Skeletal muscle tissue (tissue), 4 donors: Measurements from ENCODE around the gene UCK2. TPM values are rescaled to one million over a fixed set of nuclear protein-coding genes. Genes with fewer than 3 reads are reported as not detected.
A peak's percentile ranks its signal among the peaks of the same experiment; 100 is the strongest.
"Not testable (repeated sequence)": the region's sequence is repeated elsewhere in the genome, so short reads cannot be mapped to it uniquely, and the experiment has no call there.

Experiments used
- H3K27ac ChIP-seq: one replicate; pipeline ENCODE4 v1.7.0; 2013; ENCODE audit warnings: mild to moderate bottlenecking, low read depth, low read length, inconsistent platforms
- H3K27me3 ChIP-seq, 3 donors: one replicate each; pipeline ENCODE4 v1.7.0; 2013; ENCODE audit warnings: low read length in 3 of 3; ENCODE audit not compliant: control insufficient read depth in 3 of 3, insufficient read depth in 3 of 3
- H3K36me3 ChIP-seq, 3 donors: one replicate each; pipeline ENCODE4 v1.7.0; 2013; ENCODE audit warnings: low read length in 3 of 3; ENCODE audit not compliant: control insufficient read depth in 3 of 3, insufficient read depth in 3 of 3
- H3K4me1 ChIP-seq, 3 donors: one replicate each; pipeline ENCODE4 v1.7.0; 2013; ENCODE audit warnings: low read length in 3 of 3, mild to moderate bottlenecking in 3 of 3; ENCODE audit not compliant: control insufficient read depth in 3 of 3, insufficient read depth in 3 of 3
- H3K4me3 ChIP-seq, 3 donors: one replicate each; pipeline ENCODE4 v1.7.0; 2013; ENCODE audit warnings: low read length in 3 of 3
- H3K9ac ChIP-seq, 3 donors: one replicate each; pipeline ENCODE4 v1.7.0; 2013; ENCODE audit warnings: low read length in 3 of 3, mild to moderate bottlenecking in 3 of 3, moderate library complexity in 2 of 3, low read depth in 1 of 3
- H3K9me3 ChIP-seq, 3 donors: one replicate each; pipeline ENCODE4 v1.7.0; 2013; ENCODE audit warnings: low read length in 3 of 3; ENCODE audit not compliant: control insufficient read depth in 3 of 3
- total RNA-seq: library from RNA; depleted of rRNA; stranded (reverse); fragments of >200 nt; gene quantifications from one replicate; pipeline ENCODE4 v1.2.3, GENCODE V29; 2014
- donor health status: Osteomylitis.

The UCK2 gene
- total RNA-seq, result 26.1 TPM

DNA sequence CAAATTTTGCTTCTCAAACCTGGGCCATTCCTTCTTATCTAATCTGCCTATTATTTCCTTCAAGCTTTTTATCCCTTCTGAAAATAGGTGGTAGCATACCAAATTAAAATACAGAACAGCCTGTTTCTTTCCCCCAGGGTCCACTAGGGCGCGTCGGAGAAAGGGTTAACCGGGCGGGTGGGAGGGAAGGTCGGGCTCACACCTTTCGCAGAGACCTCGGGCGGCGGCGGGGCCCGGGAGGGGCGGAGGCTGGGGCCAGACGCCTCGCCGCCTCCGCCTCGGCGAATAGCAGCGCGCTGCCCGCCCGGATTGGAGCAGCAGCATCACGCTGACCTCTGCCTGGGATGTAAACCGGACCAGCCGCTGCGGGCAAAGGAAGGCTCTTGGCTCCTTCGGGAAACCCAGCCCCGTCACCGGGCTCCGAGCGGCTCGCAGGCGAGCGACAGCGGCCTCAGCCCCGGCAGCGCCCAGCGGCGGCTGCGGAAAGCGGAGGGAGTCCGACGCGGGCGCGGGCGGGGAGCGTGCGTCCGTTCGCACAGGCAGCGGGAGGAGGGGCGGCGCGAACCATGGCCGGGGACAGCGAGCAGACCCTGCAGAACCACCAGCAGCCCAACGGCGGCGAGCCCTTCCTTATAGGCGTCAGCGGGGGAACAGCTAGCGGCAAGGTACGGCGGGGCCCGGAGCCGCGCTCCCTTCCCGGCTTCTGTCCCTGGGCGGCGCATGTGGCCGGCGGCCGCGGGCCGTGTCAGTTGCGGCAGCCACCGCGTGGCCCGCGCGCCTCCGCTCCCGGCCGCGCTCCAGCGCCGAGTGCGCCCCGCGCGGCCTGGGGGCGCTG lies at the start of gene UCK2:
Gene UCK2 (plus strand): TSS at position 347 of the 835 bp plus-strand sequence. CDS start 220 bp downstream, at position 567.
- H3K27ac ChIP-seq, result peak within 1 kb of the TSS; percentile 89
- H3K9ac ChIP-seq, result peak within 1 kb of the TSS; percentile 85 to 90 (median 87)
- H3K4me3 ChIP-seq, result peak within 1 kb of the TSS; percentile 85 to 90 (median 85)
- no peaks in the 10 kb centered on the region for H3K36me3 ChIP-seq
- no peaks in the 10 kb centered on the region for H3K9me3 ChIP-seq
- peaks cover 14 to 19% (median 18%) of the 10 kb centered on the region in 3 donors for H3K4me1 ChIP-seq
- H3K27me3 ChIP-seq, result no peaks in the 10 kb centered on the region

GRCh38 chr1:165778197-165778596 lies 49.2 kb upstream of the UCK2 start:
- H3K9ac ChIP-seq, H3K4me3 ChIP-seq, H3K27me3 ChIP-seq, H3K4me1 ChIP-seq, H3K27ac ChIP-seq, H3K36me3 ChIP-seq, H3K9me3 ChIP-seq: not testable (repeated sequence)

DNA sequence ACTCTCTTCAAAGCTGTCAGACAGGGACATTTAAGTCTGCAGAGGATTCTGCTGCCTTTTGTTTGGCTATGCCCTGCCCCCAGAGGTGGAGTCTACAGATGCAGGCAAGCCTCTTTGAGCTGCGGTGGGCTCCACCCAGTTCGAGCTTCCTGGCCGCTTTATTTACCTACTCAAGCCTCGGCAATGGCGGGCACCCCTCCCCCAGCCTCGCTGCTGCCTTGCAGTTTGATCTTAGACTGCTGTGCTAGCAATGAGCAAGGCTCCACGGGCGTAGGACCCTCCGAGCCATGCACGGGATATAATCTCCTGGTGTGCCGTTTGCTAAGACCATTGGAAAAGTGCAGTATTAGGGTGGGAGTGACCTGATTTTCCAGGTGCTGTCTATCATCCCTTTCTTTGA lies 43.9 kb upstream of the UCK2 start:
- H3K4me3 ChIP-seq, H3K4me1 ChIP-seq, H3K27me3 ChIP-seq, H3K9me3 ChIP-seq, H3K36me3 ChIP-seq, H3K27ac ChIP-seq, H3K9ac ChIP-seq: not testable (repeated sequence)

GRCh38 chr1:165787741-165788140 lies 39.7 kb upstream of the UCK2 start:
- no peaks in the 10 kb centered on the region for H3K4me1 ChIP-seq
- H3K9ac ChIP-seq, result no peak overlapping the region
- H3K36me3 ChIP-seq, result no peaks in the 10 kb centered on the region
- no peaks in the 10 kb centered on the region for H3K9me3 ChIP-seq
- H3K4me3 ChIP-seq, result no peak overlapping the region
- H3K27ac ChIP-seq, result no peak overlapping the region
- no peaks in the 10 kb centered on the region for H3K27me3 ChIP-seq

- no peaks in the 10 kb centered on the region for H3K4me1 ChIP-seq
- no peak overlapping the region for H3K27ac ChIP-seq
- H3K9me3 ChIP-seq, result no peaks in the 10 kb centered on the region
- H3K36me3 ChIP-seq, result no peaks in the 10 kb centered on the region
- no peak overlapping the region for H3K4me3 ChIP-seq
- H3K27me3 ChIP-seq, result peaks cover 0 to 3% (median 0%) of the 10 kb centered on the region in 3 donors
- H3K9ac ChIP-seq, result no peak overlapping the region
Observed at GRCh38 chr1:165793951-165794350, 33.5 kb upstream of the UCK2 start.

- Histone ChIP-seq H3K27me3 (peaks cover 0 to 3% (median 0%) of the 10 kb centered on the region in 3 donors), H3K9ac (no peak overlapping the region), H3K27ac (no peak overlapping the region), H3K9me3 (peaks cover 0 to 3% (median 0%) of the 10 kb centered on the region in 3 donors), H3K4me3 (no peak overlapping the region), H3K36me3 (no peaks in the 10 kb centered on the region), H3K4me1 (no peaks in the 10 kb centered on the region)
Observed at GRCh38 chr1:165795894-165796293, 31.5 kb upstream of the UCK2 start.

DNA sequence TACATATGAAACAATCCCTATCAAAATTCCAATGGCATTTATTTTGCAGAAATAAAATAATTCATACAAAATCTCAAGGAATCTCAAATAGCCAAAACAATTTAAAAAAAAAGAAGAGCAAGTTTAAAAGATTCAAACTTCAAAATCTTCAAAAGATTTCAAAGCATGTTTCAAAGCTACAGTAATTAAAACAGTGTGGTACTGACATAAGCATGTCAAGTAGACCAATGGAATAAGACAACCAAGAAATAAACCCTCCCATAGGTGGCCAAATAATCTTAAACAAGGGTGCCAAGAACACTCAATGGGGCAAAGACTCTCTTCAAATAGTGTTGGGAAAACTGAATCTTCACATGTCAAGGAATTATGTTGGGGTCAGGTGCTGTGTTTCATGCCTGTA lies 28.0 kb upstream of the UCK2 start:
- Histone ChIP-seq H3K9ac (no peak overlapping the region), H3K9me3 (peaks cover 0 to 3% (median 0%) of the 10 kb centered on the region in 3 donors), H3K36me3 (no peaks in the 10 kb centered on the region), H3K27ac (no peak overlapping the region), H3K4me1 (no peaks in the 10 kb centered on the region), H3K27me3 (no peaks in the 10 kb centered on the region), H3K4me3 (no peak overlapping the region)

DNA sequence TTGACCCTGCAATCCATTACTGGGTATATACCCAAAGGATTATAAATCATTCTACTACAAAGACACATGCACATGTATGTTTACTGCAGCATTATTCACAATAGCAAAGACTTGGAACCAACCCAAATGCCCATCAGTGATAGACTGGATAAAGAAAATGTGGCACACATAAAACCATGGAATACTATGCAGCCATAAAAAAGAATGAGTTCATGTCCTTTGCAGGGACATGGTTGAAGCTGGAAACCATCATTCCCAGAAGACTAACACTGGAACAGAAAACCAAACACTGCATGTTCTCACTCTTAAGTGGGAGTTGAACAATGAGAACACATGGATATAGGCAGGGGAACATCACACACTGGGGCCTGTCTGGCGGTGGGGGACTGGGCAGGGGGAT lies 22.9 kb upstream of the UCK2 start:
- H3K27me3 ChIP-seq, H3K4me1 ChIP-seq, H3K4me3 ChIP-seq, H3K9ac ChIP-seq, H3K27ac ChIP-seq, H3K9me3 ChIP-seq, H3K36me3 ChIP-seq: not testable (repeated sequence)

DNA sequence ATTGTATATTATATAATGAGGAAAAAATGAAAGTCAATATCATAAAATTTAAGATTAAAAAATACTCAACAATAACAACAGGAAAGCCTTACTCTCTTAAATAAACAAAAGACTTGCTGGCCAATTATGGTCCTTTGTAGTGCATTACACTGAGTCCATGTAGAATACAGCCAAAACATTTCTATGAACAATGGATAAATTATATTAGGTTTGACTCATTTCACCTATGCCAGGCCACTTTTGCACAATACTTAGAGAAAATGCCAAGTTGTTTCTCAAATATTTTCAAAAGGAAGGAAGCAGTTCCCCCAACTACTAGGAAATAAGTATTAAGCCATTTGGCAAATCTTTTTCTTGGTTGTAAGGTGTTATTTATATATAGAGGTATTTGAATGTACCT lies 19.8 kb upstream of the UCK2 start:
- H3K4me1 ChIP-seq, result no peaks in the 10 kb centered on the region
- H3K27me3 ChIP-seq, result no peaks in the 10 kb centered on the region
- no peaks in the 10 kb centered on the region for H3K9me3 ChIP-seq
- H3K4me3 ChIP-seq, result no peak overlapping the region
- H3K27ac ChIP-seq, result no peak overlapping the region
- H3K36me3 ChIP-seq, result no peaks in the 10 kb centered on the region
- no peak overlapping the region for H3K9ac ChIP-seq

GRCh38 chr1:165815725-165816124 lies 11.7 kb upstream of the UCK2 start:
- Histone ChIP-seq H3K27me3 (no peaks in the 10 kb centered on the region), H3K4me1 (no peaks in the 10 kb centered on the region), H3K9ac (no peak overlapping the region), H3K4me3 (no peak overlapping the region), H3K9me3 (no peaks in the 10 kb centered on the region), H3K27ac (no peak overlapping the region), H3K36me3 (no peaks in the 10 kb centered on the region)
